ENCODE results near the gene CLEC16A.

GRCh38 chr16:11171448-11171709 is 227.0 kb downstream of the CLEC16A start:
- TF ChIP-seq, protein P1, sequence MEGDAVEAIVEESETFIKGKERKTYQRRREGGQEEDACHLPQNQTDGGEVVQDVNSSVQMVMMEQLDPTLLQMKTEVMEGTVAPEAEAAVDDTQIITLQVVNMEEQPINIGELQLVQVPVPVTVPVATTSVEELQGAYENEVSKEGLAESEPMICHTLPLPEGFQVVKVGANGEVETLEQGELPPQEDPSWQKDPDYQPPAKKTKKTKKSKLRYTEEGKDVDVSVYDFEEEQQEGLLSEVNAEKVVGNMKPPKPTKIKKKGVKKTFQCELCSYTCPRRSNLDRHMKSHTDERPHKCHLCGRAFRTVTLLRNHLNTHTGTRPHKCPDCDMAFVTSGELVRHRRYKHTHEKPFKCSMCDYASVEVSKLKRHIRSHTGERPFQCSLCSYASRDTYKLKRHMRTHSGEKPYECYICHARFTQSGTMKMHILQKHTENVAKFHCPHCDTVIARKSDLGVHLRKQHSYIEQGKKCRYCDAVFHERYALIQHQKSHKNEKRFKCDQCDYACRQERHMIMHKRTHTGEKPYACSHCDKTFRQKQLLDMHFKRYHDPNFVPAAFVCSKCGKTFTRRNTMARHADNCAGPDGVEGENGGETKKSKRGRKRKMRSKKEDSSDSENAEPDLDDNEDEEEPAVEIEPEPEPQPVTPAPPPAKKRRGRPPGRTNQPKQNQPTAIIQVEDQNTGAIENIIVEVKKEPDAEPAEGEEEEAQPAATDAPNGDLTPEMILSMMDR (IDR thresholded peaks at IDR 0.05; ENCODE audit: insufficient read depth, low read length): no peak
- TF ChIP-seq POLR2AphosphoS5 (IDR thresholded peaks at IDR 0.05; ENCODE audit: low read depth) (no peak), GABPA (IDR thresholded peaks at IDR 0.05; ENCODE audit: low read depth) (no peak), REST (IDR thresholded peaks at IDR 0.05; ENCODE audit: insufficient replicate concordance, low read depth) (no peak), SPI1 (IDR thresholded peaks at IDR 0.05; ENCODE audit: borderline replicate concordance, low read depth) (no peak)

Measured in HL-60 (cell line).